CD4-positive, alpha-beta T cell treated with Interleukin-1 beta for 1 hour (primary cell): Measurements from ENCODE around the gene ANKRD36C.
A peak's percentile ranks its signal among the peaks of the same experiment; 100 is the strongest.
"Not testable (repeated sequence)": the region's sequence is repeated elsewhere in the genome, so short reads cannot be mapped to it uniquely, and the experiment has no call there.

Source experiments
- DNase-seq, 2 donors: peaks; one replicate each; pipeline ENCODE4 v3.0.0-alpha.2; 2020 to 2022

The ANKRD36C gene

GRCh38 chr2:95992520-95993272, 1.1 kb upstream of the ANKRD36C start:
- peak; percentile 56 to 79 for DNase-seq

GRCh38 chr2:95992102-95992501, 478 bp upstream of the ANKRD36C start:
- peak; percentile 21 to 31 for DNase-seq

- peak in 1 of 2 donors; percentile 2 for DNase-seq
Measured at GRCh38 chr2:95990884-95991283, 740 bp downstream of the ANKRD36C start.

GRCh38 chr2:95951662-95952061, 40.0 kb downstream of the ANKRD36C start:
- DNase-seq, result not testable (repeated sequence)

- not testable (repeated sequence) for DNase-seq
Measured at GRCh38 chr2:95948039-95948438, 43.6 kb downstream of the ANKRD36C start.

- DNase-seq, result not testable (repeated sequence)
Measured at GRCh38 chr2:95939947-95940346, 51.7 kb downstream of the ANKRD36C start.

GRCh38 chr2:95930740-95931139, 60.9 kb downstream of the ANKRD36C start:
- not testable (repeated sequence) for DNase-seq

GRCh38 chr2:95917007-95917406, 74.6 kb downstream of the ANKRD36C start:
- not testable (repeated sequence) for DNase-seq

- not testable (repeated sequence) for DNase-seq
Measured at GRCh38 chr2:95915131-95915530, 76.5 kb downstream of the ANKRD36C start.

GRCh38 chr2:95911431-95911830, 80.2 kb downstream of the ANKRD36C start:
- not testable (repeated sequence) for DNase-seq

GRCh38 chr2:95894443-95894842, 97.2 kb downstream of the ANKRD36C start:
- DNase-seq, result not testable (repeated sequence)

- not testable (repeated sequence) for DNase-seq
Measured at GRCh38 chr2:95867929-95868328, 123.7 kb downstream of the ANKRD36C start.

- DNase-seq, result not testable (repeated sequence)
Measured at GRCh38 chr2:95867047-95867677, 124.5 kb downstream of the ANKRD36C start.

GRCh38 chr2:95862121-95862520, 129.5 kb downstream of the ANKRD36C start:
- not testable (repeated sequence) for DNase-seq

GRCh38 chr2:95836151-95836550, 155.5 kb downstream of the ANKRD36C start:
- no peak for DNase-seq

GRCh38 chr2:95834077-95835013, 157.3 kb downstream of the ANKRD36C start:
- DNase-seq, result not testable (repeated sequence)

- DNase-seq, result not testable (repeated sequence)
Measured at GRCh38 chr2:95824218-95824617, 167.4 kb downstream of the ANKRD36C start.

GRCh38 chr2:95817521-95817920, 174.1 kb downstream of the ANKRD36C start:
- DNase-seq, result not testable (repeated sequence)

GRCh38 chr2:95813311-95813710, 178.3 kb downstream of the ANKRD36C start:
- not testable (repeated sequence) for DNase-seq

GRCh38 chr2:95799892-95800291, 191.7 kb downstream of the ANKRD36C start:
- no peak for DNase-seq

GRCh38 chr2:95799147-95799889, 192.3 kb downstream of the ANKRD36C start:
- not testable (repeated sequence) for DNase-seq
